NCI-H2107 treated with DMSO at 0.1 percent for 48 hours (cell line): ENCODE data around the gene YIF1A.
"Not testable (repeated sequence)": the region's sequence is repeated elsewhere in the genome, so short reads cannot be mapped to it uniquely, and the experiment has no call there.

Experiments used
- DNase-seq: peaks from one replicate; lab custom pipeline; 2025; ENCODE audit not compliant: unreplicated experiment; lab: John Stamatoyannopoulos, UW

The YIF1A gene

GRCh38 chr11:66326261-66327111 is 37.5 kb upstream of the YIF1A start:
- DNase-seq, result no peak

- DNase-seq, result no peak
These were observed 36.3 kb upstream of the YIF1A start for GRCh38 chr11:66325263-66325671.

- no peak for DNase-seq
These were observed 35.7 kb upstream of the YIF1A start for GRCh38 chr11:66324664-66325063.

DNA sequence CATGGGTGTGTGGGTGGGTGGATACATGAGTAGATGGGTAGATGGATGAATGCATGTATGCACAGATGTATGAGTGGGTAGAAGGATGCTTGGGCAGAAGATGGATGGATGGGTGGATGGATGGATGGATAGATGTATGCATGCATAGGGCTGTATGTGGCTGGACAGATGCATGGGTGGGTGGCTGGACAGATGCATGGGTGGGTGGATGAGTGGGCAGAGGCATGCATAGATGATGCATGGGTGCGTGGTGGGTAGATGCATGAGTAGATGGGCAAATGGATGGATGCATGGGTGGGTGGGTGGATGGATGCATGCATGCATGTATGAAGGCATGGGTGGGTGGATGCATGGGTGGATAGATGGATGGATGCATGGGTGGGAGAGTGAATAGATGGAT is 34.7 kb upstream of the YIF1A start:
- DNase-seq, result no peak

DNA sequence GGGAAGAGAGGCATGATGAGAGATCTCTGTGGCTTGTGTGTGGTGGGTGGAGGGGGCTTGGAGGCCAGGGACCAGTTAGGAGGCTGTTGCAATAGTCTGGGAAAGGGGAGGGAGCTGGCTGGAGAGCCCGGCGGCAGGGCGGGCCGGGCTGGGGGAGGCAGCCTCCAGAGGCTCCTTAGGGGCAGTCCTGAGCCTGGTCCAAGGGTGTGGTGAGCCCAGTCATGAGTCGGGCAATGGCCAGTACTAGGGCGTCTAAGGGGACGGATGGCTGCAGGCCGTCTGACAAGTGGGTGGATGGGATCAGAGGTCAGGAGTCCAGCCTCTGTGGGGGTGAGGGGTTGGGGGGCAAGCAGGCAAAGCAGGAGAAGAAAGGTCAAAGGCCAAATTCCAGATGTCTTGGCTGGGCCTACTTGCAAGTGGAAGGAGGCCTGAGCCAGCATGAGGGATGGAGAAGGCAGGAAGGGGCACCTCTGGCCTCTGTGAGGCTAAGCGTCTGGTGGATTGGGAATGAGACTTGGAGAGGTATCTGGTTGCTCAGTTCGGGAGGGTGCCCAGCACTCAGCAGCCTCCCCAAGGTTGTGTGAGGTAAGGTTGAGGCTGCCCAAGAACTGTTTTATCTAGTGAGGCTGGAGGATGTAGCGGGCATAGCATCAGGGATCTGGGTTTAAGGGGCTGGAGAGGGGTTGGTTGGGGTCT is 33.9 kb upstream of the YIF1A start:
- DNase-seq, result no peak

DNA sequence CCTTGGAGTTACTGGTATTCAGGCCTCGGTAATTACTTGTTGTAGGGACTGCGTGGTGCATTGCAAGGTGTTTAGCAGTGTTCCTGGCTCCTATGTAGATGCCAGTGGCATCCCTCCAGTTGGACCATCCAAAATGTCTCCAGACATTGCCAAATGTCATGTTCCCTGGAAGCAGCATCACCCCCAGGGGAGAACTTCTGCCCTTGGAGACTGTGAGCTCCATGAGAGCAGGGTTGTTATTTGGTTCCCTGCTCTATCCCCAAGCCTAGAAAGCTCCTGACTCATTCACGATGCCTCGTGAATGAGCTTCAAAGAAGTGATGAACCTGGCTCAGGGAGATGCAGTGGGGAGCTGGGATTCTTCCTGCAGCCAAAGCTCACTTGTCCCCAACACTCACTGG is 32.7 kb upstream of the YIF1A start:
- no peak for DNase-seq

DNA sequence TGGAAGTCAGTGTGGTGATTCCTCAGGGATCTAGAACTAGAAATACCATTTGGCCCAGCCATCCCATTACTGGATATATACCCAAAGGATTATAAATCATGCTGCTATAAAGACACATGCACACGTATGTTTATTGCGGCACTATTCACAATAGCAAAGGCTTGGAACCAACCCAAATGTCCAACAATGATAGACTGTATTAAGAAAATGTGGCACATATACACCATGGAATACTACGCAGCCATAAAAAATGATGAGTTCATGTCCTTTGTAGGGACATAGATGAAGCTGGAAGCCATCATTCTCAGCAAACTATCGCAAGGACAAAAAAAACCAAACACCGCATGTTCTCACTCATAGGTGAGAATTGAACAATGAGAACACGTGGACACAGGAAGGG is 31.8 kb upstream of the YIF1A start:
- not testable (repeated sequence) for DNase-seq

DNA sequence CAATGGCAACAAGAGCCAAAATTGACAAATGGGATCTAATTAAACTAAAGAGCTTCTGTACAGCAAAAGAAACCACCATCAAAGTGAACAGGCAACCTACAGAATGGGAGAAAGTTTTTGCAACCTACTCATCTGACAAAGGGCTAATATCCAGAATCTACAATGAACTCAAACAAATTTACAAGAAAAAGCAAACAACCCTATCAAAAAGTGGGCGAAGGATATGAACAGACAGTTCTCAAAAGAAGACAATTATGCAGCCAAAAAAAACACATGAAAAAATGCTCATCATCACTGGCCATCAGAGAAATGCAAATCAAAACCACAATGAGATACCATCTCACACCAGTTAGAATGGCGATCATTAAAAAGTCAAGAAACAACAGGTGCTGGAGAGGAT is 31.3 kb upstream of the YIF1A start:
- not testable (repeated sequence) for DNase-seq

DNA sequence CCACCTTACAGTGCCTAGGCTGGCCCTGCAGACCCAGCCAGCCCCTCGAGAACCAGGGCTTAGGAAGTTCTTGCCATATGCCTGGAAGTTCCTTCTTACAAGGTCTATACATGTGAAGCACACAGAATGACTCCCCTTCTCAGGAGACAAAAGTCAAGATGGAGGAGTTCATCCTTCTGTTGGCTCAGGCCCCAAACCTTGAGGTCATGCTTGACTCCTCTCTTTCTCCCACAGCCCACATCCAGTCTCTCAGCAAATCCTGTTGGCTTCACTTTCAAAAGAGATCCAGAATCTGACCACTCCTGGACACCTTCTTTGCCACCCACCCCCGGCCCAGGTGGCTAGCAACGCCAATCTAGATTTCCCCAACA is 29.6 kb upstream of the YIF1A start:
- no peak for DNase-seq

DNA sequence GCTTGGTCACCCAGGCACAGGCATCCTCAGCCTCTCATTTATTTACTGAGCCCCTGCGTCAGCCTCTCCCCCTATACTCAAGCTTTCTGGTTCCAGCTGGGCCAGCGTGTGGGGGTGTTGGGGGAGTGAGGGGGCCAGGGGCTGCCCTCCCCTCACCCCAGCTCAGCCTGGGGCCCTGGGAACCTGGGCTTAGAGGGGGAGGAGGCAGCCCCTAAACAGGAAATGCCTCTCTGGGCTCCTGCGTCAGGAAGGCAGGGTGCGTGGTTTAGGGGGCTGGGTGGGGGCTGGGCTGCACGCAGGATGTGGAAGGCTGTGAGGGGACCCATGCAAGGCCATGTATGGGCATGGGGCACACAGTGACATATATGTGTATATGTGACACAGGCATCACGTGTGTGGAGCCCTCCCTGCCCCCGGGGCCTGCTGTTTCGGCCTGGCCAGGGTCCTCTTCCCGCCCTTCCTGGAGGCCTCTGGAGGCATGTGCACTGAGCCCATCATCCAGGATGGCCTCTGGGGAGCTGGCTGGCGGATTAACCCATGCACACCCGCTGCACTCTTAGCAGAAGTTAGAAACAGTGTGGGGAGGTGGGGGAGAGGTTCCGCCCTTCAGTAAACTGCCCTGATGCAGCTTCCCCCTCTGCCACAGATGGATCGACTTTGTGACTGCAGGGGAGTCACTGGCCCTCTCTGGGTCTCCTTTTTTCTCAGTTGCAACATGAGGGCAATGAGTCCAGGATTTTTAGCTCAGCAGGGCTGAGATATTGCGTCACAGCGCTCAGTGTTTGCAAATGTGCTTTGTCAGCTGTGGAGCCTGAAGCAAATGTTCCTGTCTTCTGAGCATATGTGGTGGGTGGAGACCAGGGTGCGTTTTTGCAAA is 29.0 kb upstream of the YIF1A start:
- DNase-seq, result no peak

DNA sequence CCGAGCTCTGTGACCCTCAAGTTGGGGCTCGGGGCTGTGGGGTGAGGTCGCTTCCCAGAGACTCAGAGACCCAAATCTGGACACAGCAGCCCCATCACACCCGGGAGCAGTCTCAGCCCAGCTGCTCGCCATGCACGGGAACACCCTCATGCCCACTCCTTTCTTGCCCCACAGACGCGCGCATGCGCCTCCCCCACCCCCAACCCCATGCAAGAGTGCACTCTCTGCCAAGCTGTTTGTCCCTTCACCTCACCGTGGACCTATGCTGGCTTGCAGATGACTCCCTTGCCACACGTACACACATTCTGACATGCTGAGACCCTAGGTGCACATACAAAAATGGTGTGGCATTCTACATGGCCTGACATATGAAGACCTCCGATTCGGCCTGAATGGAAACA is 28.4 kb upstream of the YIF1A start:
- DNase-seq, result no peak

DNA sequence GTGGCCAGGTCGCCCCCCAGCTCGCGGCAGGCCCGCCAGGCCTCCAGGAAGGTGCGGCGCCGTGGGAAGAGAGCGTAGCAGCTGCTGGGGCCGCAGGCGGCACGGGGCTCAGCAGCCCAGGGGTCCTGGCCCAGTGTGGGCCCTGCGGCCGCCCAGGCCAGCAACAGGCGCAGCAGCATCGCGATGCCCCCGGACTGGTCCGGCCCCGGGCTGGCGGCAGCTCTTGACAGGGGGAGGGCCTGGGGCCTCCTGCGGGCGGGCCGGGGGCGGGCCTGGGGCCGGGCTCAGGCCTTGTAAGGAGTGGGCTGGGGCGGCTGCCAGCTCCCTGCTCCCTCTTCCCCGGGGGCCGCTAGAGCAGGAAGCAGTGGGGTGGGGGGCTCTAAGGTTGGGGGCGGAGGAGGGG is 27.9 kb upstream of the YIF1A start, which contains the start of gene CD248:
Gene CD248 (minus strand): TSS at position 196 of the 403 bp plus-strand sequence. CDS start 17 bp downstream, at position 179.
- no peak for DNase-seq

DNA sequence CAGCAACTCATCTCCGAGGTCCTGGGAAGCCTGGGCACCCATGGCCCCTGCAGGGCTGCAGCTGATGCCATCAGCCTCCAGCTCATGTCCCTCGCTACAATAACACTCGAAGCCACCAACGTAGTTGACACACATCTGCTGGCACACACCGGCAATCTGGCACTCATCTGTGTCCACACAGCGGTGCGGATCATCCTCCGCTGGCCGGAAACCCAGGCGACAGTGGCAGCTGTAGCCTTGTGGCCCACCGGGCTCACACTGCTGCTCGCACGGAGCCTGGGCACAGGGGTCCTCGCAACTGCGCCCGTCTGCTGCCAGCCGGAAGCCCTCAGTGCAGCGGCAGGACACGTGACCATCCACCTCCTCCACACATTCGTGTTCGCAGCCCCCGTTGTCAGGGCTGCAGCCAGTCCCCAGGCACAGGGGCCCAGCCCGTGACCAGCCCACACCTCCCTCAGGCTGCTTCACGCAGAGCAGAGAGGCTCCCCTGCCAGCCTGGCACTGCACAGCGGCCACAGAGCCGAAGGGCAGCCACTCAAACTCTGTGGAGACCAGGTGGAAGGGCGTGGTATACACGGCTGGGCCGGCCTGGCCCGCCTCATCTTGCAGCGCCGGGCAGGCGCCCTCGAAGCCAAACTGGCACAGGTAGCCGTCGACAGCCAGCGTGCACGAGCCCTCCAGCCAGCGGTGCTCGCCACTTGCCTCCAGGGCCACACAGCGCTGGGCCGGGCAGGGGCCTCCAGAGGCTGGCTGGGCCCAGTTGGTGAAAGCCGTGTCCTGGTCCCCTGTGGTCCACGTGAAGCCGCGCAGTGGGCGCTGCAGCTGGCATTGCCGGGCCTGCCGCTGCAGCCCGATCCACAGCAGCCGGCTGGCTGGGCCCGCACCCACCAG is 27.2 kb upstream of the YIF1A start:
- DNase-seq, result no peak

DNA sequence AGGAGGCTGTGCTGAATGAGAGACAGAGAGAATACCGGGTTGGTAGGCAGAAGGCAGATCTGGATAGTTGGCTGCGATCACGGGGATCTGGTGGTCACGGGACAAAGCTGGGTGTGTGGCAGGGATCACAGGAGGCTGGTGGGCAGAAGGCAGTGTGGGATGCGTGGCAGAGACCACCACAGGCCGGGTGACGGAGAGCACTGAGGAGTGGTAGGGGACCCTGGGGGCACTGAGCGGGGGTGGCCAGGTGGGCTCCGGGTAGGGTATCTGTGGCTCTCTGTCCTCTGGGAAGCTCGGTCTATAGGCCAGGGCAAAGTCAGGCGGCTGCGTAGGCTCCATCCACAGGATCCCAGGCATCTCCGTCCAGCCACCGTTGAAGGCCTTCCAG is 26.5 kb upstream of the YIF1A start:
- no peak for DNase-seq

DNA sequence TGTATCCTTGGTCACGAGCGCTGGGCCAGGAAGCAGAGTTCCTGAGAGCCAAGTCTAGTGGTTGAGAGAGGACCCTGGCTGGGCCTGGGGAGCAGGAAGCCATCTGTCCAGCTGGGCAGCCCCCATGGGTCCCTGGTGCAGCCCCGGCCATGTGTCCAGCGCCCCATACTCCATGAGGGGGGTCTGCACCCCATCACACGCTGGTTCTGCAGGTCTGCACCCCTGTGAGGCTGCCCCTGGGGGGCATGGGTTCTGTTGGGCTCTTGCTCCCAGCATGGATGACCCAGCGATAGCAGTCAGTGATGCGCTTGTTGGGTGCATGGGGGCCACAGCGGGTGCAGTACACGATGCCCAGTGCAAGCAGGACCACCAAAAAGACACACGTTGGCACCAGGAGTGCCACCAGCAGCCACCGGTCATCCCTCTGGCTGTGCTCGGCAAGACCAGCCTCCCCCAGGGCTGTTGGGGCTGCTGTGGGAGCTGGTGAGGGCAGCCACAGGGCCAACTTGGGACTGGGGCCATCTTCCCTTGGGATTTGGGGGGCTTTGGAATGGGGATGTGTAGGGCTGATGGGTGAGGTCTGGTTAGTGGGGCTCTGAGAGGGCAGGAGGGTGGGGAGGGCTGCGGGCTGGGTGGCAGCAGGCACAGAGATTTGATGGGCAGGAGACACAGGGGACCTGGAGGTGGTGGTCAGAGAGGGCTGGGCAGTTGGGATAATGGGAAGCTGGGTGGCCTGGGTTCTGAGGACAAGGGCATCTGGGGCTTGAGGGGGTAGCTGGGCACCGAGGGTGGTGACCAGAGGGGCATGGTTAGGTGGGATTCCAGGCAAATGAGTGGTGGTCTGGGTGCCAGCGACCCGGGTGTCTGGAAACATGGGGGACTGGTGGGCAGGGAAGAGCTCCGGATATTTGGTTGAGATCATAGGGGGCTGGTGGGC is 25.9 kb upstream of the YIF1A start:
- DNase-seq, result no peak

- DNase-seq, result no peak
These were observed 25.2 kb upstream of the YIF1A start for GRCh38 chr11:66314186-66314501.

DNA sequence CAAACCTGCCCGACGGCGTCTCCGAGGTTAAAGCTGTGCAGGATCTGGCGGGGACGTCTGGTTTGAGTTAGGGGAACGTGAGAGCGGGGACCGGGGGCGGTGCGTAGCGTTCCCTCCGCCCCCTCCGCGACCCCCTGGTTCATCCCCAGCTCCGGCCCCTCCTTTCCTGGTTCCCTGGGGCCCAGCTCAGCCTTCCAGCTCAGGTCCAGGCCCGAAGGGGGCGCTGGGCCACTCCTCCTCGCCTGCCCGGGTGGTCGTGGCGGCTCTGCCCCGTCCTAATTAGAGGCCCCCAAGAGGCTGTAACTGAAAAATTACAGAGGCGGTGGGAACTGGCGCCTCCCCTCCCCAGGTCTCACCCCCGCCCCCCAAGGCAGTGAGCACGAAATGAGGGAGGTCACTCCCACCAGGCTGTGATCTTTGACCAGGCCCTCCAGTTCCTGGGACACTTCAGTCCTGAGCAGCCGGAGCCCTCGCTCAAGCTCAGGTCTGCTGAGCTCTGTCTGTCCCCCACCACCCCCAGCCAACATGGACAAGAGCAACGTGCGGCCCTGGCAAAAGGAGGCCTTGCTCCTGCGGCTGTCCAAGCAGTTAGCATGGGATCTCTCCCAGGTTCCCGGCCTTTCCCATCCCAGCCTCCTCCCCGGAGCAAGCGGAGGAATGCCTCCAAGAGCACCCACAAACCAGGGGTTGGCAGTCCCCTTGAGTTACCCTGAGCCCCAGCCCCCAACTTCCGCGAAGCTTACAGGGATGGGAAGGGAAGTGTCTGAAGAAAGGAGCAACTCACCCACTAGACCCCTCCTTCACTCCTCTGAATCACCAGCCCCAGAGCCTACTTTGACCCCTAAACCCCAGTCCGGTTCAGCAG is 24.6 kb upstream of the YIF1A start:
- no peak for DNase-seq

GRCh38 chr11:66312549-66313320 is 23.8 kb upstream of the YIF1A start:
- peak; percentile 83 for DNase-seq
